ENCODE measurements around the gene RNF224.
A peak's percentile ranks its signal among the peaks of the same experiment; 100 is the strongest.

The RNF224 gene

GRCh38 chr9:137215196-137215986 is 11.9 kb upstream of the RNF224 start:
- DNase-seq = no peak

GRCh38 chr9:137216188-137216965 is 10.9 kb upstream of the RNF224 start:
- no peak for DNase-seq

- no peak for DNase-seq
Measured at GRCh38 chr9:137217276-137218211, 9.8 kb upstream of the RNF224 start.

- no peak for DNase-seq
Measured at GRCh38 chr9:137218212-137218753, 9.0 kb upstream of the RNF224 start.

- DNase-seq = no peak
Measured at GRCh38 chr9:137218754-137219271, 8.5 kb upstream of the RNF224 start.

GRCh38 chr9:137219757-137220316 is 7.5 kb upstream of the RNF224 start:
- DNase-seq = no peak

- no peak for DNase-seq
Measured at GRCh38 chr9:137220317-137221094, 6.8 kb upstream of the RNF224 start.

- DNase-seq = no peak
Measured at GRCh38 chr9:137221095-137221505, 6.2 kb upstream of the RNF224 start.

GRCh38 chr9:137221506-137222111 is 5.7 kb upstream of the RNF224 start:
- DNase-seq = no peak

- DNase-seq = no peak
Measured at GRCh38 chr9:137222190-137223077, 4.9 kb upstream of the RNF224 start, which contains the start of gene RNF208. Gene RNF208 (minus strand): TSS chr9:137222240. CDS start chr9:137221212, 1,028 bp downstream.

- DNase-seq = peak; percentile 89
Measured at GRCh38 chr9:137223078-137223970, 4.0 kb upstream of the RNF224 start.

- no peak for DNase-seq
Measured at GRCh38 chr9:137224830-137225694, 2.2 kb upstream of the RNF224 start, which contains the start of gene CYSRT1. Gene CYSRT1 (plus strand): TSS chr9:137225174. CDS start chr9:137225622, 448 bp downstream.

- DNase-seq = no peak
Measured at GRCh38 chr9:137225699-137226331, 1.5 kb upstream of the RNF224 start.

- DNase-seq = no peak
Measured at GRCh38 chr9:137226338-137227053, 806 bp upstream of the RNF224 start.

- no peak for DNase-seq
Measured at GRCh38 chr9:137227853-137228505, 677 bp downstream of the RNF224 start.

GRCh38 chr9:137228506-137228967 is 1.2 kb downstream of the RNF224 start:
- no peak for DNase-seq
